NCI-H187 treated with DMSO at 0.1 percent for 48 hours (cell line): Measurements from ENCODE around the gene HINT1.
"Not testable (repeated sequence)": the region's sequence is repeated elsewhere in the genome, so short reads cannot be mapped to it uniquely, and the experiment has no call there.

Source experiments
- DNase-seq: peaks from one replicate; lab custom pipeline; 2025; lab: John Stamatoyannopoulos, UW

The HINT1 gene

GRCh38 chr5:131170540-131171275, 5.7 kb upstream of the HINT1 start, which contains the start of gene LYRM7:
LYRM7 (plus strand) TSS chr5:131170944; CDS start chr5:131171021, 77 bp downstream.
- peak; percentile 92 for DNase-seq

- no peak for DNase-seq
Observed at GRCh38 chr5:131169810-131170539, 4.9 kb upstream of the HINT1 start.

GRCh38 chr5:131167615-131168014, 2.6 kb upstream of the HINT1 start:
- DNase-seq = no peak

- DNase-seq = no peak
Observed at GRCh38 chr5:131164191-131165118, 601 bp downstream of the HINT1 start.

GRCh38 chr5:131163276-131164119, 1.6 kb downstream of the HINT1 start:
- DNase-seq = no peak

- no peak for DNase-seq
Observed at GRCh38 chr5:131160134-131160533, 4.9 kb downstream of the HINT1 start.

GRCh38 chr5:131156957-131157356, 8.1 kb downstream of the HINT1 start:
- DNase-seq = no peak

GRCh38 chr5:131156385-131156784, 8.7 kb downstream of the HINT1 start:
- DNase-seq = no peak

GRCh38 chr5:131151216-131151615, 13.8 kb downstream of the HINT1 start:
- DNase-seq = no peak

- no peak for DNase-seq
Observed at GRCh38 chr5:131150408-131150807, 14.6 kb downstream of the HINT1 start.

- no peak for DNase-seq
Observed at GRCh38 chr5:131148835-131149234, 16.2 kb downstream of the HINT1 start.

- no peak for DNase-seq
Observed at GRCh38 chr5:131147258-131147657, 17.8 kb downstream of the HINT1 start.

- no peak for DNase-seq
Observed at GRCh38 chr5:131142970-131143617, 22.0 kb downstream of the HINT1 start.

- no peak for DNase-seq
Observed at GRCh38 chr5:131139321-131139720, 25.7 kb downstream of the HINT1 start.

GRCh38 chr5:131138406-131138805, 26.6 kb downstream of the HINT1 start:
- not testable (repeated sequence) for DNase-seq

GRCh38 chr5:131133091-131133490, 32.0 kb downstream of the HINT1 start:
- DNase-seq = not testable (repeated sequence)

GRCh38 chr5:131129306-131129705, 35.8 kb downstream of the HINT1 start:
- DNase-seq = no peak

- DNase-seq = not testable (repeated sequence)
Observed at GRCh38 chr5:131127244-131127643, 37.8 kb downstream of the HINT1 start.

GRCh38 chr5:131114754-131115153, 50.3 kb downstream of the HINT1 start:
- no peak for DNase-seq

GRCh38 chr5:131112424-131112823, 52.6 kb downstream of the HINT1 start:
- no peak for DNase-seq

- DNase-seq = no peak
Observed at GRCh38 chr5:131110256-131110594, 54.8 kb downstream of the HINT1 start.
